Tibial artery (tissue), 4 donors: ENCODE measurements around the gene GRID2.

ENCODE experiments used
- DNase-seq, 2 donors: peaks; one replicate each; pipeline ENCODE4 v3.0.0-alpha.2; 2019
- H3K27ac ChIP-seq, 2 donors: fragments of 200-600 bp; sonication (generic) in 1 of 2; 1 replicate in 1 of 2; 2 replicates in 1 of 2; pipeline ENCODE4 v1.5.1; 2018 to 2019; ENCODE audit warnings: mild to moderate bottlenecking in 1 of 2
- H3K27me3 ChIP-seq, 2 donors: fragments of 200-600 bp; sonication (generic) in 1 of 2; one replicate each; pipeline versions ENCODE4 v1.5.1 to v1.6.0; 2016 to 2019
- H3K36me3 ChIP-seq, 3 donors: fragments of 200-600 bp; sonication (generic) in 2 of 3; one replicate each; pipeline ENCODE4 v1.5.1; 2016 to 2019; ENCODE audit warnings: mild to moderate bottlenecking in 2 of 3
- H3K4me1 ChIP-seq, 4 donors: fragments of 200-600 bp; sonication (generic) in 2 of 4; 1 replicate in 3 of 4; 2 replicates in 1 of 4; pipeline ENCODE4 v1.5.1; 2016 to 2019
- H3K4me3 ChIP-seq, 2 donors: fragments of 200-600 bp; sonication (generic) in 1 of 2; 1 replicate in 1 of 2; 2 replicates in 1 of 2; pipeline ENCODE4 v1.5.1; 2018 to 2019; ENCODE audit warnings: mild to moderate bottlenecking in 2 of 2
- H3K9me3 ChIP-seq, 3 donors: fragments of 200-600 bp; sonication (generic) in 1 of 3; one replicate each; pipeline ENCODE4 v1.5.1; 2016 to 2019
- CTCF ChIP-seq, 2 experiments: fragments of 200-600 bp in 1 of 2; fragments of 450-650 bp in 1 of 2; IDR thresholded peaks; one replicate each; pipeline ENCODE4 v1.5.1; 2017 to 2019; ENCODE audit warnings: antibody characterized with exemption in 2 of 2, mild to moderate bottlenecking in 1 of 2, moderate library complexity in 1 of 2
- intact Hi-C: fragments of 100-400 bp; cut with DNase I; formaldehyde crosslinking; loops from one replicate; pipeline ENCODE4 v1.15.0; 2023; ENCODE audit warnings: low total_unique reads

GRID2 gene

GRCh38 chr4:92847026-92847425 lies 543.3 kb downstream of the GRID2 start:
- H3K4me3 ChIP-seq, result no peak overlapping the region
- no peak overlapping the region for H3K27ac ChIP-seq
- TF ChIP-seq CTCF (IDR thresholded peaks at IDR 0.05), result no peak
- no peaks in the 10 kb centered on the region for H3K36me3 ChIP-seq
- no peaks in the 10 kb centered on the region for H3K4me1 ChIP-seq
- intact Hi-C loops, result no loop called here
- DNase-seq, result no peak
- H3K9me3 ChIP-seq, result no peaks in the 10 kb centered on the region
- no peaks in the 10 kb centered on the region for H3K27me3 ChIP-seq

GRCh38 chr4:92862509-92862908 lies 558.7 kb downstream of the GRID2 start:
- no peak overlapping the region for H3K27ac ChIP-seq
- no peak for TF ChIP-seq CTCF (IDR thresholded peaks at IDR 0.05)
- H3K4me3 ChIP-seq, result no peak overlapping the region
- no peaks in the 10 kb centered on the region for H3K9me3 ChIP-seq
- DNase-seq, result no peak
- H3K4me1 ChIP-seq, result no peaks in the 10 kb centered on the region
- intact Hi-C loops, result no loop called here
- H3K36me3 ChIP-seq, result no peaks in the 10 kb centered on the region
- H3K27me3 ChIP-seq, result no peaks in the 10 kb centered on the region

- Histone ChIP-seq H3K4me1 (no peaks in the 10 kb centered on the region), H3K9me3 (no peaks in the 10 kb centered on the region), H3K36me3 (no peaks in the 10 kb centered on the region), H3K27ac (no peak overlapping the region), H3K4me3 (no peak overlapping the region), H3K27me3 (no peaks in the 10 kb centered on the region)
- no peak for TF ChIP-seq CTCF (IDR thresholded peaks at IDR 0.05)
- no peak for DNase-seq
- intact Hi-C loops, result no loop called here
Measured at GRCh38 chr4:92864096-92864495, 560.3 kb downstream of the GRID2 start.

GRCh38 chr4:92872604-92873003 lies 568.8 kb downstream of the GRID2 start:
- no peaks in the 10 kb centered on the region for H3K4me1 ChIP-seq
- no peaks in the 10 kb centered on the region for H3K36me3 ChIP-seq
- no peak overlapping the region for H3K4me3 ChIP-seq
- no peak for DNase-seq
- no peak for TF ChIP-seq CTCF (IDR thresholded peaks at IDR 0.05)
- no peaks in the 10 kb centered on the region for H3K27me3 ChIP-seq
- H3K9me3 ChIP-seq, result no peaks in the 10 kb centered on the region
- intact Hi-C loops, result no loop called here
- H3K27ac ChIP-seq, result no peak overlapping the region

- no peaks in the 10 kb centered on the region for H3K4me1 ChIP-seq
- no peaks in the 10 kb centered on the region for H3K27me3 ChIP-seq
- H3K4me3 ChIP-seq, result no peak overlapping the region
- no peak overlapping the region for H3K27ac ChIP-seq
- no peak for TF ChIP-seq CTCF (IDR thresholded peaks at IDR 0.05)
- H3K36me3 ChIP-seq, result no peaks in the 10 kb centered on the region
- H3K9me3 ChIP-seq, result no peaks in the 10 kb centered on the region
- no peak for DNase-seq
- intact Hi-C loops, result no loop called here
Measured at GRCh38 chr4:92885632-92886031, 581.9 kb downstream of the GRID2 start.

GRCh38 chr4:92952426-92952825 lies 648.7 kb downstream of the GRID2 start:
- intact Hi-C loops, result no loop called here
- Histone ChIP-seq H3K4me3 (no peak overlapping the region), H3K27ac (no peak overlapping the region), H3K4me1 (no peaks in the 10 kb centered on the region), H3K27me3 (no peaks in the 10 kb centered on the region), H3K9me3 (no peaks in the 10 kb centered on the region), H3K36me3 (no peaks in the 10 kb centered on the region)
- TF ChIP-seq CTCF (IDR thresholded peaks at IDR 0.05), result no peak
- DNase-seq, result no peak
